HL-60 (cell line): ENCODE data around the gene CACNA1D.

Experiments
- DNase-seq, 2 experiments: peaks; one replicate each; pipeline ENCODE4 v3.0.0-alpha.2; 2010 to 2020; ENCODE audit warnings: low read depth in 1 of 2, low spot score in 1 of 2
- H3K27ac ChIP-seq: fragments of 250-450 bp; sonication (Bioruptor Pico); replicated peaks from 2 replicates; pipeline ENCODE4 v1.5.1; 2020; ENCODE audit warnings: mild to moderate bottlenecking, moderate library complexity
- H3K27me3 ChIP-seq: fragments of 250-450 bp; sonication (Bioruptor Pico); 2 replicates; pipeline ENCODE4 v1.5.1; 2021; ENCODE audit warnings: mild to moderate bottlenecking, moderate library complexity; ENCODE audit not compliant: insufficient read depth, poor library complexity, severe bottlenecking
- H3K4me3 ChIP-seq: replicated peaks from 2 replicates; pipeline ENCODE4 v1.5.1; 2011; ENCODE audit warnings: mild to moderate bottlenecking, control low read depth, low read length; ENCODE audit not compliant: insufficient read depth
- CTCF ChIP-seq: IDR thresholded peaks from one replicate; pipeline ENCODE4 v1.5.1; 2011; ENCODE audit warnings: low read length, control low read depth, inconsistent platforms; ENCODE audit not compliant: insufficient read depth
- GABPA ChIP-seq: IDR thresholded peaks from 2 replicates; pipeline ENCODE4 v1.6.1; 2012; ENCODE audit warnings: low read depth
- POLR2AphosphoS5 ChIP-seq: IDR thresholded peaks from 2 replicates; pipeline ENCODE4 v1.6.1; 2012; ENCODE audit warnings: low read depth
- REST ChIP-seq: IDR thresholded peaks from 2 replicates; pipeline ENCODE4 v1.6.1; 2012; ENCODE audit warnings: low read depth; ENCODE audit not compliant: insufficient replicate concordance
- SPI1 ChIP-seq: IDR thresholded peaks from 2 replicates; pipeline ENCODE4 v1.6.1; 2012; ENCODE audit warnings: low read depth, mild to moderate bottlenecking, borderline replicate concordance

CACNA1D gene

DNA sequence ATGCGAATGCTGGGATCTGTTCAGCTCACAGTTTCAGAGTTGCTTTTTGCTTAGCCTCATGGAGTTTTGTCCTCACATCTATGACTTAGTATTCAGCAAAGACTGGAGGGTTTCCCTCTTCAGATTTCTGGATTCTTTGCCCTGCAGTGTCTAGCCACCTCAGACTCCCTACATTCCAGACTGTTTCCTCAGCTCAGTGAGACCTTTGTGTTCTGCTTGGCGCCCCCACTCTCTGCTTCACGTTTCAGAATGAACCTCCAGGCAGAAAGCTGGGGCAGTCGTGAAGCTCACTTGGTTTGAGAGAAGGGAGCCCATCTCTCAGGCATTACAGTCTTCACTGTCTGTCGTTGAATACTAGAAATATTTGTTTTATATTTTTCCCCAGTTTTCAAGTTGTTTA is 118.1 kb downstream of the CACNA1D start:
- Histone ChIP-seq H3K27ac (no peak overlapping the region), H3K27me3 (no peaks in the 10 kb centered on the region)
- no peak for DNase-seq

DNA sequence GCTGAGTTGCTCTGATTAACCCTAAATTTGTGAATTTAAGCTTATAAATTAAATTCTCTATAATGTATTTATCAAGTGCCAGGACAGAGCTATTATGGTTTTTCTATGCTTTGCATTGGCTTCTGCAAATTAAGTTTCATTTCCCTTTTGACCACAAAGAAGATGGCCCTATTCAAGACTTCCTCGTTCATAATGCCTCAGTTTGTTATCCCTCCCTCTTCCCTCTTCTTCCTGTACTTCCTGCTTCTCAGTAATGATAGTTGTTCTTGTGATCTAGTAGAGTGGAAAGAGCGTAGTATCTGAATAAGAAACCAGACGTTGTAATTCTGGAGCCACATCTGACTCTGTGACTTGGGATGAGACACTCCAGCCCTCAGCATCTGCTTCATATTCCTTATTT is 118.7 kb downstream of the CACNA1D start:
- peak in 1 of 2 experiments; percentile 17 for DNase-seq
- H3K27ac ChIP-seq, result no peak overlapping the region
- TF ChIP-seq GABPA (no peak), CTCF (no peak), POLR2AphosphoS5 (no peak), SPI1 (peak; percentile 28; the same call in 1 of the 2 replicates), REST (no peak)
- H3K27me3 ChIP-seq, result no peaks in the 10 kb centered on the region
- H3K4me3 ChIP-seq, result no peak overlapping the region

More for the DNA sequence above, 118.1 kb downstream of the CACNA1D start:
- no peak overlapping the region for H3K4me3 ChIP-seq
- TF ChIP-seq CTCF, result no peak
- no peak for TF ChIP-seq REST
- TF ChIP-seq SPI1, result no peak
- no peak for TF ChIP-seq POLR2AphosphoS5
- no peak for TF ChIP-seq GABPA

- TF ChIP-seq POLR2AphosphoS5, result no peak
- no peak for TF ChIP-seq CTCF
- TF ChIP-seq REST, result no peak
- no peak for TF ChIP-seq SPI1
- TF ChIP-seq GABPA, result no peak
- DNase-seq, result no peak
- H3K27me3 ChIP-seq, result peaks cover 2% of the 10 kb centered on the region
- no peak overlapping the region for H3K4me3 ChIP-seq
- no peak overlapping the region for H3K27ac ChIP-seq
Measured at GRCh38 chr3:53614307-53614706, 119.9 kb downstream of the CACNA1D start.
